GM18870 (cell line): ENCODE measurements around the gene SPRYD4.
"Not testable (repeated sequence)": the region's sequence is repeated elsewhere in the genome, so short reads cannot be mapped to it uniquely, and the experiment has no call there.

Experiments used
- ATAC-seq: cut with Tn5 transposase; IDR thresholded peaks from one replicate; pipeline ENCODE4 v1.9.1; 2021; ENCODE audit warnings: moderate library complexity; ENCODE audit not compliant: unreplicated experiment

The SPRYD4 gene

GRCh38 chr12:56468216-56469006 is at the start of gene SPRYD4:
Gene SPRYD4, plus strand, starts transcription at chr12:56468578. Its CDS starts 14 bp downstream, at chr12:56468592.
- peak; percentile 62 for ATAC-seq

GRCh38 chr12:56420411-56420810 is 48.0 kb upstream of the SPRYD4 start:
- ATAC-seq = no peak

- no peak for ATAC-seq
Measured at GRCh38 chr12:56425193-56425592, 43.2 kb upstream of the SPRYD4 start.

GRCh38 chr12:56425940-56426438 is 42.4 kb upstream of the SPRYD4 start:
- no peak for ATAC-seq

- no peak for ATAC-seq
Measured at GRCh38 chr12:56431288-56431687, 37.1 kb upstream of the SPRYD4 start.

- ATAC-seq = no peak
Measured at GRCh38 chr12:56431850-56432249, 36.5 kb upstream of the SPRYD4 start.

GRCh38 chr12:56434828-56435227 is 33.5 kb upstream of the SPRYD4 start:
- no peak for ATAC-seq

- no peak for ATAC-seq
Measured at GRCh38 chr12:56437430-56438176, 30.8 kb upstream of the SPRYD4 start.

- ATAC-seq = not testable (repeated sequence)
Measured at GRCh38 chr12:56443208-56443607, 25.2 kb upstream of the SPRYD4 start.

- ATAC-seq = peak; percentile 75
Measured at GRCh38 chr12:56448860-56449621, 19.3 kb upstream of the SPRYD4 start, which contains the start of gene TIMELESS. Gene TIMELESS, minus strand, starts transcription at chr12:56449426. Its CDS starts 15,256 bp downstream, at chr12:56434170.

- no peak for ATAC-seq
Measured at GRCh38 chr12:56449622-56449984, 18.8 kb upstream of the SPRYD4 start.

GRCh38 chr12:56450241-56450640 is 18.1 kb upstream of the SPRYD4 start:
- ATAC-seq = no peak

GRCh38 chr12:56451147-56451546 is 17.2 kb upstream of the SPRYD4 start:
- ATAC-seq = no peak

- ATAC-seq = no peak
Measured at GRCh38 chr12:56454557-56454956, 13.8 kb upstream of the SPRYD4 start, which contains the start of gene MIP. Gene MIP, minus strand, starts transcription at chr12:56454657. Its CDS starts 44 bp downstream, at chr12:56454613.

GRCh38 chr12:56457817-56458216 is 10.6 kb upstream of the SPRYD4 start:
- no peak for ATAC-seq

- no peak for ATAC-seq
Measured at GRCh38 chr12:56461235-56462159, 6.9 kb upstream of the SPRYD4 start.

- no peak for ATAC-seq
Measured at GRCh38 chr12:56462565-56462964, 5.8 kb upstream of the SPRYD4 start.

GRCh38 chr12:56469007-56469930 is 891 bp downstream of the SPRYD4 start:
- ATAC-seq = no peak

- no peak for ATAC-seq
Measured at GRCh38 chr12:56474389-56474788, 6.0 kb downstream of the SPRYD4 start.
